T-helper 1 cell treated with Interleukin-12 subunit alpha and Interleukin-12 subunit beta and Interleukin-4 antibody, amounts not matched to agents 30 μg/mL and 1 μg/mL, for 36 hours (primary cell): Measurements from ENCODE around the gene ADCY2.

Experiments used
- H3K27ac Mint-ChIP-seq: one replicate; pipeline ENCODE4 v1.8.0; 2021; ENCODE audit warnings: mild to moderate bottlenecking, mixed read lengths
- H3K27me3 Mint-ChIP-seq: one replicate; pipeline ENCODE4 v1.8.0; 2021; ENCODE audit warnings: low read depth, mixed read lengths
- H3K36me3 Mint-ChIP-seq: one replicate; pipeline ENCODE4 v1.8.0; 2021; ENCODE audit warnings: low read depth, mixed read lengths
- H3K4me1 Mint-ChIP-seq: one replicate; pipeline ENCODE4 v1.8.0; 2021; ENCODE audit warnings: low read depth, mixed read lengths
- H3K4me3 Mint-ChIP-seq: one replicate; pipeline ENCODE4 v1.8.0; 2021; ENCODE audit warnings: mild to moderate bottlenecking, moderate library complexity, mixed read lengths
- H3K9me3 Mint-ChIP-seq: one replicate; pipeline ENCODE4 v1.8.0; 2021; ENCODE audit warnings: mixed read lengths

ADCY2 gene

GRCh38 chr5:7493081-7493480, 97.1 kb downstream of the ADCY2 start:
- Mint-ChIP-seq H3K9me3 (peaks cover 5% of the 10 kb centered on the region), H3K36me3 (no peaks in the 10 kb centered on the region), H3K4me3 (no peak overlapping the region), H3K4me1 (no peaks in the 10 kb centered on the region), H3K27me3 (no peaks in the 10 kb centered on the region), H3K27ac (no peak overlapping the region)

GRCh38 chr5:7493622-7494021, 97.7 kb downstream of the ADCY2 start:
- Mint-ChIP-seq H3K36me3 (no peaks in the 10 kb centered on the region), H3K4me3 (no peak overlapping the region), H3K27ac (no peak overlapping the region), H3K4me1 (no peaks in the 10 kb centered on the region), H3K9me3 (peaks cover 5% of the 10 kb centered on the region), H3K27me3 (no peaks in the 10 kb centered on the region)

GRCh38 chr5:7494481-7495130, 98.7 kb downstream of the ADCY2 start:
- Mint-ChIP-seq H3K27me3 (no peaks in the 10 kb centered on the region), H3K4me1 (no peaks in the 10 kb centered on the region), H3K27ac (no peak overlapping the region), H3K36me3 (no peaks in the 10 kb centered on the region), H3K4me3 (no peak overlapping the region), H3K9me3 (peaks cover 2% of the 10 kb centered on the region)

DNA sequence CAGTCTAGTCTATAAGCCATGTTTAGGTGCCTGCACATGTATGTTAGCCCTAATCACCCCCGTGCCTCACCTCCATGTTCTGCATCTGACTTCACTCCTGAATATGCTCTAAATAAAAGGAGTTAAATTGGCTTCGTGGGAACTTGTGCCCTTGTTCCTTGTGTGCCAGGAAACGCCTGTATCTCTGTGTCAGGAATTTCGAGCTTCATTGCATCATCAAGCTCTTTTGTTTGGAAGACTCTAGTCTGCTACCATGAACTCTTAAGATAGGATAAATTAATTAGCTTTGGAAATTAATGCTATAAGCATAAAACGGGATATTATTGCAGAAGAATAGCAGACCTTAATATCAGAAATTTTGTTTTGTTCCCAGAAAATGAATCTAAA, 99.2 kb downstream of the ADCY2 start:
- no peaks in the 10 kb centered on the region for H3K4me1 Mint-ChIP-seq
- H3K27ac Mint-ChIP-seq: no peak overlapping the region
- H3K36me3 Mint-ChIP-seq: no peaks in the 10 kb centered on the region
- H3K27me3 Mint-ChIP-seq: no peaks in the 10 kb centered on the region
- H3K4me3 Mint-ChIP-seq: no peak overlapping the region
- H3K9me3 Mint-ChIP-seq: no peaks in the 10 kb centered on the region

GRCh38 chr5:7500256-7500655, 104.3 kb downstream of the ADCY2 start:
- no peaks in the 10 kb centered on the region for H3K9me3 Mint-ChIP-seq
- no peaks in the 10 kb centered on the region for H3K4me1 Mint-ChIP-seq
- H3K27me3 Mint-ChIP-seq: no peaks in the 10 kb centered on the region
- no peaks in the 10 kb centered on the region for H3K36me3 Mint-ChIP-seq
- no peak overlapping the region for H3K27ac Mint-ChIP-seq
- H3K4me3 Mint-ChIP-seq: no peak overlapping the region

- H3K4me1 Mint-ChIP-seq: no peaks in the 10 kb centered on the region
- no peaks in the 10 kb centered on the region for H3K9me3 Mint-ChIP-seq
- no peaks in the 10 kb centered on the region for H3K27me3 Mint-ChIP-seq
Measured at GRCh38 chr5:7501061-7501460, 105.1 kb downstream of the ADCY2 start.

DNA sequence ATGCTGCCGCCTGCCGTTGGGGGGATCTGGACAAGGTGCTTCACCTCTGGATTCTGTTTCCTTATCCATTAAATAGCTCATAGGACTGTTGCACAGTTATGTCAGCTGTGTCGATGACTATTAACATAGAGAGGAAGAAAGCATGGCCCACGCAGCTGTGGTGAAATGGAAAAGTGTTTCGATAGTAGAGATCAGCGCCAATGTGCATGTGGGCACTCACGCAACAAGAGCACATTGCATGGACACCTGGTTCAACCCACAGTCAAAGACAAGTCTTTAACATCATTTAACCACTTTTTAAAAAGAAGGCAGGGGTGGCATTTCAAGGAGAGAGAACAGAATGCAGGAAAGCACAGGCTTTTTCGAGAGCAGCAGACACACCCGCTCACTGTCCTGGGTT, 107.6 kb downstream of the ADCY2 start:
- no peaks in the 10 kb centered on the region for H3K36me3 Mint-ChIP-seq
- H3K4me1 Mint-ChIP-seq: no peaks in the 10 kb centered on the region
- no peak overlapping the region for H3K4me3 Mint-ChIP-seq
- H3K27ac Mint-ChIP-seq: no peak overlapping the region
- H3K9me3 Mint-ChIP-seq: peaks cover 4% of the 10 kb centered on the region
- H3K27me3 Mint-ChIP-seq: no peaks in the 10 kb centered on the region

More at GRCh38 chr5:7501061-7501460, 105.1 kb downstream of the ADCY2 start:
- Mint-ChIP-seq H3K27ac (no peak overlapping the region), H3K4me3 (no peak overlapping the region), H3K36me3 (no peaks in the 10 kb centered on the region)

DNA sequence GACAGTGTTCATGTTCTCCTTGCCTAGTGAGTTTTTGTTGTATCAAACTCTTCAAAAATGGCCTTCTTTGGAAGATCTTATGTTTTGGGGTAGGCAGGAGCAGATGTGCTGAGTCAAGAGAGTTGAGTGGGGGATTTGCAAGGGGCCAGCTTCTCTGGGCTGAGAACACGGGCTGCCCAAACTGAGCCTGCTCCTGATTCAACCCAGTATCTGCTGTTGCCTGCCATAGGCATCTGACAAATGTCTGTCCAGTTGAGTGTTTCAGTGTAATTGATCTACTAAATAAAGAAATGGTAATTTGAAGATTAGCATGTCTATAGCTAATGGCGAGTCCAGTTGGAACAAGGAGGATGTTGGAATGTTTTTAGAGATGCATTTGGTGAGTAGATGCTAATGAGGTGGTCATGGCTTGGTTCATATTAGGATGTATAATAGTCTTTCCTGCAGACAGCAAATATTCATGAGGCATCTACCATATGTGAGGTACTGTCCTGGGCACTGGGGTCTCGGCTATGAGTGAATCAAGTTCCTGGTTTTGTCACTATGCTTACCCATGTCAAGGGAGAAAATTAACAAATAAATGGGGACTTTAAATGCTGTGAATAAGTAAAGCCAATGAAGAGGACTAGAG, 119.5 kb downstream of the ADCY2 start:
- Mint-ChIP-seq H3K9me3 (no peaks in the 10 kb centered on the region), H3K4me3 (no peak overlapping the region), H3K4me1 (no peaks in the 10 kb centered on the region), H3K27me3 (no peaks in the 10 kb centered on the region), H3K36me3 (no peaks in the 10 kb centered on the region), H3K27ac (no peak overlapping the region)

DNA sequence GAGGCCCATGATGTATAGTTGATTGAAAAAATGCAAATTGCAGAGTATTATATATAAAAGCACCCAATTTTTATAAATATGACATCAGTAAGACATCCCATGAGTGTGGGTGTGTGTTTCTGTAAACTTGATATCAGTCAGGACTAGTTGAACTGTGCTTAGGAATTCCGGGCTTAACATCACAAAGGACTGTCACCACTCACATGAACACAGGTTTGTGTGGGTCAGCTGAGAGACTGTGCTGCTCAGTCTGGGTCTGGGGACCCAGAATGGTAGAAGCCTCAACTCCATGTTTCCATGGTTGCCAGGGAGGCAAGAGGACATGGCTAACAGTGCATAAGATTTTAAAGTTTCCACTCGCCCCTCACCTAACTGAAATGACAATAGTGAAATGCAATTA, 120.3 kb downstream of the ADCY2 start:
- no peaks in the 10 kb centered on the region for H3K27me3 Mint-ChIP-seq
- H3K4me1 Mint-ChIP-seq: no peaks in the 10 kb centered on the region
- H3K36me3 Mint-ChIP-seq: no peaks in the 10 kb centered on the region
- no peaks in the 10 kb centered on the region for H3K9me3 Mint-ChIP-seq
- H3K27ac Mint-ChIP-seq: no peak overlapping the region
- no peak overlapping the region for H3K4me3 Mint-ChIP-seq

DNA sequence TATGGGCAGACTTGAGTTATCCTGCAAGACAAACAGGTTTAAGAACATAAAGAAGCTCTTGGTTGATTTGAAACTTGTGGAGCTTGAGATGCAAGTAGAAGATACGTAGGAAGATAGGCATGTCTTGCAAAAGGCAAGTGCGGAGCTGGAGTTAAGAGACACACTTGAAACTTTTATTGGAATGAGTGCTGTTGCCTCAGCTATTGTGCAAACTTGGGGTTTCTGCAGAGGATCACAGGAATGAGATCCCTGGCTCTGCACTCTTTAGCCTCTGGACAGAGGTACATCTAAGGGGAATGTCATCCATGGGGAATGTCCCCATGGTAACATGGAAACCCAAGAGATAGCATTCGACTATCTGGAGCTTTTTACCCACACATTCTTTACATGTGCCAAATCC, 121.1 kb downstream of the ADCY2 start:
- no peak overlapping the region for H3K27ac Mint-ChIP-seq
- H3K9me3 Mint-ChIP-seq: no peaks in the 10 kb centered on the region
- no peaks in the 10 kb centered on the region for H3K36me3 Mint-ChIP-seq
- H3K4me3 Mint-ChIP-seq: no peak overlapping the region
- H3K4me1 Mint-ChIP-seq: no peaks in the 10 kb centered on the region
- no peaks in the 10 kb centered on the region for H3K27me3 Mint-ChIP-seq

DNA sequence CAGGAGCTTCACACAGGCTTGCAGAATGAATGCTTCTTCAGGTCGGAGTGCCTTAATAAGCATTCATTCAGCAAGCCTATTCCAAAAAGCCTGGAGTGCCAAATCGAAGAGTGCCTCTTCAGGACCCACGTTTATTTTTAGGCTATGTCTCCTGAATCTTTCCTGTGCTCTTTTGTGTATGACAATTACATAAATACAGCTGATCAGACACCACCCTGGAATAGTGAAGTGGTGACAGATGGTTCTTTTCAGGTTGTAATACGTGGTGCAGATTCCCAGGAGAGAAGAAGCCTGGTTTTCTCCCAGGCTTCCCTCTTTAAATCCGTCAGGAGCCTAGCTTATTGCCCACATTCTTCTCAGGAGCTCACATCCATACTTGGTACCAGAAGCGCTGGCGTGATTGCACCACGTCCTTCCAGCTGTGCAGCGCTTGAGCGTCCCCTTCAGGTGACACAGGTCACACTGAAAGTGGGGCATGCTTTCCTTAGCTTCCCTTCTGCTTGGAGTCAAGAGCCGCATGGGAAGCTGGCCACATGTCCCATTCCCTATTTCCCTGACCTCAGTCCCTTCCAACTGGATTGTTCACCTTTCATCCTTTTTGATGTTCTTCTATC, 123.1 kb downstream of the ADCY2 start:
- Mint-ChIP-seq H3K4me3 (no peak overlapping the region), H3K27me3 (no peaks in the 10 kb centered on the region), H3K27ac (no peak overlapping the region), H3K36me3 (no peaks in the 10 kb centered on the region), H3K9me3 (no peaks in the 10 kb centered on the region), H3K4me1 (no peaks in the 10 kb centered on the region)

DNA sequence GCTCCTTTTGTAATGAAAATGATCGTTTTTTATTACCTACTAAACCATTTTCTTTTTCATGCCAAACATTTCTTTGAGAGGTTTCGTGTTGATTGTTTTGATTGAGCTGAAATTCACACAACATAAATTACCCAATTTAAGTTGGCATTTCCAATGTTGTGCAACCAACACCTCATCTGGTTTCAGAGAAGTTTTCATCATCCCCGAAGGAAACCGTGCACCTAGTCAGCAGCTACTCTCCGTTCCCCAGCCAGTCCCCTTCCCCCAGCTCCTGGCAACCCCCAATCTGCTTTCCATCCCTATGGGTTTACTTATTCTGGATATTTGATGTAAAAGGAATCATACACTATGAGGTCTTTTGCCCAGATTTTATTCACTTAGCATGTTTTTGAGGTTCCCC, 123.6 kb downstream of the ADCY2 start:
- no peaks in the 10 kb centered on the region for H3K4me1 Mint-ChIP-seq
- H3K9me3 Mint-ChIP-seq: no peaks in the 10 kb centered on the region
- H3K27me3 Mint-ChIP-seq: no peaks in the 10 kb centered on the region
- no peak overlapping the region for H3K27ac Mint-ChIP-seq
- no peak overlapping the region for H3K4me3 Mint-ChIP-seq
- H3K36me3 Mint-ChIP-seq: no peaks in the 10 kb centered on the region

GRCh38 chr5:7529880-7530279, 133.9 kb downstream of the ADCY2 start:
- no peak overlapping the region for H3K4me3 Mint-ChIP-seq
- H3K27me3 Mint-ChIP-seq: no peaks in the 10 kb centered on the region
- H3K36me3 Mint-ChIP-seq: no peaks in the 10 kb centered on the region

GRCh38 chr5:7533941-7534340, 138.0 kb downstream of the ADCY2 start:
- no peaks in the 10 kb centered on the region for H3K4me1 Mint-ChIP-seq
- no peaks in the 10 kb centered on the region for H3K36me3 Mint-ChIP-seq
- no peak overlapping the region for H3K4me3 Mint-ChIP-seq
- H3K9me3 Mint-ChIP-seq: peaks cover 12% of the 10 kb centered on the region
- H3K27ac Mint-ChIP-seq: no peak overlapping the region
- no peaks in the 10 kb centered on the region for H3K27me3 Mint-ChIP-seq

More at GRCh38 chr5:7529880-7530279, 133.9 kb downstream of the ADCY2 start:
- Mint-ChIP-seq H3K4me1 (no peaks in the 10 kb centered on the region), H3K9me3 (peaks cover 12% of the 10 kb centered on the region), H3K27ac (no peak overlapping the region)

DNA sequence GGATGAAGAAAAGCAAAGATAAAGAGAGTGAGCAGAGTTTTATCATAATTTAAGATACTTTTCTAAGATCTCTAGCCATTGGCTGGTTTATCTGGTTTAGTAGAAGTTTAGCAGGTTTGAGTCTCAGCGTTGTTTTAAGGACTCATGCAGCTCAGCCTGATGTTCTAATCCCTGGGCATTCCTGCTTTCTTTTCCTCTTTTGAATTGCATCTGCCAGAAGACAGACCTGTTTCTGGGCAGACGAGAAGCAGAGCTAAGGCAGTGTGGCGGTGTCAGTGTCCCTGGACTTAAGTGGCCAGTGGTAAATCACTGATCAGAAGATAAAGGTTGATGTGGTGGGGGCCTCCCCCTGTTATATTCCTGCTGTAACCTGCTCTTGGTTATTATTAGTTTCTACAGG, 138.6 kb downstream of the ADCY2 start:
- H3K4me3 Mint-ChIP-seq: no peak overlapping the region
- no peaks in the 10 kb centered on the region for H3K27me3 Mint-ChIP-seq
- H3K4me1 Mint-ChIP-seq: no peaks in the 10 kb centered on the region
- H3K9me3 Mint-ChIP-seq: peaks cover 12% of the 10 kb centered on the region
- no peak overlapping the region for H3K27ac Mint-ChIP-seq
- no peaks in the 10 kb centered on the region for H3K36me3 Mint-ChIP-seq
